B cell (primary cell): ENCODE data around the gene EIF1AD. TPM values are rescaled to one million over a fixed set of nuclear protein-coding genes. Genes with fewer than 3 reads are reported as not detected.

ENCODE experiments used
- ATAC-seq: fragments of 200-7000 bp; cut with Tn5 transposase; one replicate; pipeline ENCODE4 v1.10.0; 2021; ENCODE audit warnings: low read depth, mild to moderate bottlenecking, moderate number of reproducible peaks, moderate library complexity
- CTCF ChIA-PET: fragments of 350-600 bp; sonication (Branson Sonifier 250); formaldehyde crosslinking; loops from one replicate; lab custom pipeline; 2021; ENCODE audit warnings: antibody characterized with exemption, inconsistent platforms; lab: Charles Lee
- POLR2A ChIA-PET: fragments of 350-600 bp; sonication (Branson Sonifier 250); formaldehyde crosslinking; loops from one replicate; lab custom pipeline; 2021; ENCODE audit warnings: antibody characterized with exemption; lab: Charles Lee
- DNase-seq: peaks from one replicate; pipeline ENCODE4 v3.0.0; 2013
- H2AFZ ChIP-seq: 2 replicates; pipeline ENCODE4 v1.6.1; 2012; ENCODE audit warnings: mild to moderate bottlenecking, low read depth, low read length; ENCODE audit not compliant: insufficient read depth, poor library complexity, severe bottlenecking
- H3K27ac ChIP-seq, 2 donors: 1 replicate in 1 of 2; 2 replicates in 1 of 2; pipeline ENCODE4 v1.5.1; 2012 to 2013; ENCODE audit warnings: low read length in 2 of 2, mild to moderate bottlenecking in 2 of 2, moderate library complexity in 1 of 2
- H3K27me3 ChIP-seq, 4 experiments: fragments of 200-600 bp in 1 of 4; sonication (generic) in 1 of 4; replicated peaks in 1 of 4; 1 replicate in 2 of 4; 2 replicates in 2 of 4; pipeline versions ENCODE4 v1.6.1 to v1.7.0; 2013 to 2016; ENCODE audit warnings: low read length in 3 of 4, mild to moderate bottlenecking in 2 of 4, mixed read lengths in 1 of 4, moderate library complexity in 1 of 4; ENCODE audit not compliant: insufficient read depth in 4 of 4, control insufficient read depth in 3 of 4; ENCODE audit errors: control extremely low read depth in 1 of 4
- H3K36me3 ChIP-seq, 2 experiments: replicated peaks in 1 of 2; 1 replicate in 1 of 2; 2 replicates in 1 of 2; pipeline versions ENCODE4 v1.6.1 to v1.7.1; 2013; ENCODE audit warnings: low read length in 1 of 2; ENCODE audit not compliant: insufficient read depth in 2 of 2, control insufficient read depth in 1 of 2; ENCODE audit errors: control extremely low read depth in 1 of 2, extremely low read depth in 1 of 2
- H3K4me1 ChIP-seq, 2 donors: fragments of 200-600 bp in 1 of 2; sonication (generic) in 1 of 2; 1 replicate in 1 of 2; 2 replicates in 1 of 2; pipeline versions ENCODE4 v1.5.1 to v1.6.1; 2013 to 2017; ENCODE audit warnings: low read length in 2 of 2; ENCODE audit not compliant: control insufficient read depth in 2 of 2, insufficient read depth in 2 of 2
- H3K4me2 ChIP-seq: replicated peaks from 2 replicates; pipeline ENCODE3; 2012; ENCODE audit warnings: mild to moderate bottlenecking, low read depth, low read length; ENCODE audit not compliant: poor library complexity, severe bottlenecking
- H3K4me3 ChIP-seq, 5 experiments: fragments of 200-600 bp in 1 of 5; sonication (generic) in 1 of 5; 1 replicate in 3 of 5; 2 replicates in 2 of 5; pipeline versions ENCODE4 v1.5.1 to v1.7.0; 2011 to 2016; ENCODE audit warnings: low read length in 4 of 5, mild to moderate bottlenecking in 4 of 5, low read depth in 2 of 5, control low read depth in 1 of 5, moderate library complexity in 1 of 5; ENCODE audit not compliant: insufficient read depth in 1 of 5; ENCODE audit errors: control extremely low read depth in 1 of 5, extremely low read depth in 1 of 5
- H3K79me2 ChIP-seq: fragments of 200-600 bp; sonication (generic); one replicate; pipeline ENCODE4 v1.6.0; 2016; ENCODE audit warnings: low read length; ENCODE audit not compliant: control insufficient read depth, insufficient read depth
- H3K9ac ChIP-seq: fragments of 200-600 bp; sonication (generic); 2 replicates; pipeline ENCODE4 v1.6.1; 2017; ENCODE audit warnings: mild to moderate bottlenecking, low read length, moderate library complexity
- H3K9me3 ChIP-seq, 3 donors: one replicate each; pipeline versions ENCODE4 v1.6.1 to v1.7.1; 2013; ENCODE audit warnings: low read length in 2 of 3; ENCODE audit not compliant: control insufficient read depth in 2 of 3, insufficient read depth in 1 of 3; ENCODE audit errors: control extremely low read depth in 1 of 3
- H4K20me1 ChIP-seq: 2 replicates; pipeline ENCODE4 v1.6.0; 2012; ENCODE audit warnings: mild to moderate bottlenecking, low read length; ENCODE audit not compliant: insufficient read depth, control insufficient read depth, poor library complexity, severe bottlenecking
- H3K27ac Mint-ChIP-seq: one replicate; pipeline ENCODE4 v1.8.0; 2021; ENCODE audit warnings: mixed read lengths
- H3K27me3 Mint-ChIP-seq: one replicate; pipeline ENCODE4 v1.8.0; 2021; ENCODE audit warnings: mixed read lengths
- H3K4me1 Mint-ChIP-seq: one replicate; pipeline ENCODE4 v1.8.0; 2021; ENCODE audit warnings: mixed read lengths
- H3K4me3 Mint-ChIP-seq: one replicate; pipeline ENCODE4 v1.8.0; 2021; ENCODE audit warnings: mixed read lengths
- H3K9me3 Mint-ChIP-seq: one replicate; pipeline ENCODE4 v1.8.0; 2022; ENCODE audit warnings: mixed read lengths; ENCODE audit not compliant: insufficient read depth
- EZH2 ChIP-seq: IDR thresholded peaks from 2 replicates; pipeline ENCODE4 v1.6.1; 2012; ENCODE audit warnings: borderline replicate concordance, low read depth, mild to moderate bottlenecking, moderate library complexity, low read length; ENCODE audit not compliant: insufficient read depth, poor library complexity, severe bottlenecking
- WGBS: methylation state at CpG from one replicate; pipeline ENCODE4 v1.1.5; 2013; ENCODE audit warnings: missing lambda C conversion rate; ENCODE audit not compliant: insufficient coverage; 5-methylcytosine and 5-hydroxymethylcytosine counted together
- intact Hi-C: fragments of 100-400 bp; cut with micrococcal nuclease; formaldehyde crosslinking; loops from one replicate; pipeline ENCODE4 v1.10.0; 2022
- polyA plus RNA-seq: library from polyadenylated mRNA; depleted of rRNA; stranded (reverse); fragments of >200 nt; gene quantifications from 2 replicates; pipeline ENCODE4 v1.2.3, GENCODE V29; 2012
- total RNA-seq, 2 donors: library from RNA; stranded (reverse); fragments of 120-200 nt in 1 of 2; gene quantifications; 1 replicate in 1 of 2; 2 replicates in 1 of 2; pipeline versions ENCODE4 v1.2.3 to v1.2.4, GENCODE V29; 2013 to 2022
- TF ChIP-seq, protein P1 (sequence below): fragments of 200-600 bp; IDR thresholded peaks from one replicate; pipeline ENCODE4 v1.8.0; 2022; ENCODE audit warnings: antibody characterized with exemption, mild to moderate bottlenecking

EIF1AD gene
- total and polyA plus RNA-seq, 2 donors (not counting 1 experiment from before 2014, with no cell fraction given) = 56.9 to 65.2 TPM

- H3K4me1 ChIP-seq = peaks cover 11 to 13% of the 10 kb centered on the region in 2 donors
- WGBS = 25% methylated on average over 9 of the region's 12 CpGs
- CTCF ChIA-PET = interaction anchor here (1.6 kb wide), 1 partner anchor 10 kb away, joined by 4 read pairs; no protein-coding TSS in a partner anchor
Observed at GRCh38 chr11:66012946-66013761, 11.2 kb upstream of the EIF1AD start.

More at GRCh38 chr11:66012946-66013761, 11.2 kb upstream of the EIF1AD start:
- H3K4me1 Mint-ChIP-seq = peaks cover 2% of the 10 kb centered on the region
- POLR2A ChIA-PET = no interaction called here
- Histone ChIP-seq H3K79me2 (no peaks in the 10 kb centered on the region), H3K36me3 (no peaks in the 10 kb centered on the region), H3K27ac (no peak overlapping the region), H3K4me3 (no peak overlapping the region), H3K4me2 (no peak overlapping the region), H3K9me3 (peaks cover 0 to 12% (median 0%) of the 10 kb centered on the region in 3 donors), H3K9ac (no peak overlapping the region), H4K20me1 (no peaks in the 10 kb centered on the region), H2AFZ (no peak overlapping the region), H3K27me3 (peaks cover 0 to 29% (median 12%) of the 10 kb centered on the region in 4 experiments)
- ATAC-seq (no peak), DNase-seq (no peak)
- H3K9me3 Mint-ChIP-seq = no peaks in the 10 kb centered on the region
- H3K4me3 Mint-ChIP-seq = no peak overlapping the region
- TF ChIP-seq, protein P1, sequence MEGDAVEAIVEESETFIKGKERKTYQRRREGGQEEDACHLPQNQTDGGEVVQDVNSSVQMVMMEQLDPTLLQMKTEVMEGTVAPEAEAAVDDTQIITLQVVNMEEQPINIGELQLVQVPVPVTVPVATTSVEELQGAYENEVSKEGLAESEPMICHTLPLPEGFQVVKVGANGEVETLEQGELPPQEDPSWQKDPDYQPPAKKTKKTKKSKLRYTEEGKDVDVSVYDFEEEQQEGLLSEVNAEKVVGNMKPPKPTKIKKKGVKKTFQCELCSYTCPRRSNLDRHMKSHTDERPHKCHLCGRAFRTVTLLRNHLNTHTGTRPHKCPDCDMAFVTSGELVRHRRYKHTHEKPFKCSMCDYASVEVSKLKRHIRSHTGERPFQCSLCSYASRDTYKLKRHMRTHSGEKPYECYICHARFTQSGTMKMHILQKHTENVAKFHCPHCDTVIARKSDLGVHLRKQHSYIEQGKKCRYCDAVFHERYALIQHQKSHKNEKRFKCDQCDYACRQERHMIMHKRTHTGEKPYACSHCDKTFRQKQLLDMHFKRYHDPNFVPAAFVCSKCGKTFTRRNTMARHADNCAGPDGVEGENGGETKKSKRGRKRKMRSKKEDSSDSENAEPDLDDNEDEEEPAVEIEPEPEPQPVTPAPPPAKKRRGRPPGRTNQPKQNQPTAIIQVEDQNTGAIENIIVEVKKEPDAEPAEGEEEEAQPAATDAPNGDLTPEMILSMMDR = no peak
- no peak for TF ChIP-seq EZH2
- intact Hi-C loops = no loop called here
- peaks cover 8% of the 10 kb centered on the region for H3K27me3 Mint-ChIP-seq
- H3K27ac Mint-ChIP-seq = no peak overlapping the region
